HG02973 (cell line): ENCODE measurements around the gene RPS4Y1.
"Not testable (repeated sequence)": the region's sequence is repeated elsewhere in the genome, so short reads cannot be mapped to it uniquely, and the experiment has no call there.

Experiments used
- ATAC-seq: cut with Tn5 transposase; IDR thresholded peaks from one replicate; pipeline ENCODE4 v1.9.1; 2021; ENCODE audit warnings: moderate library complexity; ENCODE audit not compliant: unreplicated experiment

The RPS4Y1 gene

DNA sequence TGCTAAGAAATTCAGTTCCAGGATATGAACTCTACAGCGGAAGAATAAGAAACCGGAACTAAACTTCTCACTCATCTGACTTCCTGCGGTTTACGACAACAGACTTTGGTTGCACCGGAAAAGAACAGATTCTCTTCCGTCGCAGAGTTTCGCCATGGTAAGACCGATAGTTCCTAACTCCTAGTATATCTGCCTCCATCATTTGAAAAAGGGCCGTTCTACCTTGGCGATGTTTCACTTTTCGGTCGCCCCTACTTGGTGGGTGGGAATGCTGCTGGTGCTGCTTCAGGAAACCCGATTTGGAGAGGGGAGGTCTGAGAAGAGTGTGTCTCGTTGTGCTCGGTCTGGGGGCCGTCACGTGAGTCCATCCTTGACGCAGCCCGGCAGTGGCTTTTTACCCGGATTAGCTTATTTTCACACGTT lies at the start of gene RPS4Y1:
RPS4Y1 (plus strand) TSS at position 132 of the 423 bp plus-strand sequence; CDS start at position 155, 23 bp downstream.
- peak; percentile 89 for ATAC-seq

- no peak for ATAC-seq
Measured at GRCh38 chrY:2796977-2797523, 44.4 kb upstream of the RPS4Y1 start.

GRCh38 chrY:2797991-2798390 lies 43.4 kb upstream of the RPS4Y1 start:
- ATAC-seq, result no peak

GRCh38 chrY:2800246-2800645 lies 41.2 kb upstream of the RPS4Y1 start:
- ATAC-seq, result no peak

DNA sequence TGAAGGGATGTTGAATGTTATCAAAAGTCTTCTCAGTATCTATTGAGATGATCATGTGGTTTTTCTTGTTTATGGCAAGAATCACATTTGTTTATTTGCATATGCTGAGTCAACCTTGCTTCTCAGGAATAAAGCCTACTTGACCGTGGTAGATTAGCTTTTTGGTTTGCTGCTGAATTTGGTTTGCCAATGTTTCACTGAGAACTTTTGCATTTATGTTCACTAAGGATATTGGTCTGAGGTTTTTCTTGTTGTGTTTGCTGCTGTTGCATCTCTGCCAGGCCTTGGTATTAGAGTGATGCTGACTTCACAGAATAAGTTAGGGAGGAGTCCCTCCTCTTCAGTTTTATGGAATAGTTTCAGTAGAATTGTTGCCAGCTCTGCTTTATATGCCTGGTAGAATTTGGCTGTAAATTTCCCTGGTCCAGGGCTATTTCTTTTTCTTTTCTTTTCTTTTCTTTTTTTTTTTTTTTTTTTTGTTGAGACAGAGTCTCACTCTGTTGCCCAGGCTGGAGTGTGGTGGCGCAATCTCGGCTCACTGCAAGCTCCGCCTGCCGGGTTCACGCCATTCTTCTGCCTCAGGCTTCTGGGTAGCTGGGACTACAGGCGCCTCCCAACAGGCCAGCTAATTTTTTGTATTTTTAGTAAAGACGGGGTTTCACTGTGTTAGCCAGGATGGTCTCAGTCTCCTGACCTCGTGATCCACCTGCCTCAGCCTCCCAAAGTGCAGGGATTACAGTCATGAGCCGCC lies 24.1 kb upstream of the RPS4Y1 start:
- ATAC-seq, result not testable (repeated sequence)

- ATAC-seq, result no peak
Measured at GRCh38 chrY:2824471-2824870, 16.9 kb upstream of the RPS4Y1 start.

DNA sequence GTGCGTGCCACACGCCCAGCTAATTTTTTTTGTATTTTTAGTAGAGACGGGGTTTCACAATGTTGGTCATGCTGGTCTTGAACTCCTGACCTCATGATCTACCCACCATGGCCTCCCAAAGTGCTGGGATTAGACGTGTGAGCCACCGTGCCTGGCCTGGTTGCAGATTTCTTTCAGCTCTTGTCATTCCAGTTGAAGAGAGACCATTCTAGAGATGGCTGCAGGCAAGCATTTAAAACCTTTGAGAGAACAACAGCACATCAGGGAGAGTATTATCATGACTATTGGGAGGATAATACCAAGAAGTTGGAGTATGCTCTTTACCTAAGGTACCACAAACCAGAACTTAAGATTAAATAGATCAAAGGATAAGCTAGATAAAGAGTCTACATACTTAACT lies 12.9 kb upstream of the RPS4Y1 start:
- ATAC-seq, result no peak

GRCh38 chrY:2835230-2835629 lies 6.2 kb upstream of the RPS4Y1 start:
- ATAC-seq, result no peak

- ATAC-seq, result no peak
Measured at GRCh38 chrY:2837078-2837477, 4.3 kb upstream of the RPS4Y1 start.

- no peak for ATAC-seq
Measured at GRCh38 chrY:2837932-2838331, 3.5 kb upstream of the RPS4Y1 start.

GRCh38 chrY:2846791-2847190 lies 5.4 kb downstream of the RPS4Y1 start:
- ATAC-seq, result no peak

- no peak for ATAC-seq
Measured at GRCh38 chrY:2848384-2848783, 7.0 kb downstream of the RPS4Y1 start.

- ATAC-seq, result no peak
Measured at GRCh38 chrY:2849368-2849767, 8.0 kb downstream of the RPS4Y1 start.

GRCh38 chrY:2854145-2854774 lies 12.9 kb downstream of the RPS4Y1 start:
- no peak for ATAC-seq

DNA sequence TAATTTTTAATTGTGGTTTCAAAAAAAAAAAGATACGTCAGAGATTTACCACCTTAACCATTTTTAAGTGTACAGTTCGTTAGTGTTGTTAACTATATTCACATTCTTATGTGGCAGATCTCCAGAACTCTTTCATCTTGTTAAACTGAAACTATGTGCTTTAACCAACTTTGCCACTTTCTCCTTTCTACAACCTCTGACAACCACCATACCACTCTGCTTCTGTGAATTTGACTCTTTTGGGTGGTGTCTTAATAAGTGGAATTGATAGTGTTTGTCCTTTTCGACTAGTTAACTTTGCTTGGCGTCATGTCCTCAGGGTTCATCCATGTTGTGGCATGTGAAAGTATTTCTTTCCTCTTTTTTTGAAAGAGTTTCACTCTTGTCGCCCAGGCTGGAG lies 15.7 kb downstream of the RPS4Y1 start:
- no peak for ATAC-seq

GRCh38 chrY:2857686-2858085 lies 16.3 kb downstream of the RPS4Y1 start:
- ATAC-seq, result no peak

- no peak for ATAC-seq
Measured at GRCh38 chrY:2859782-2860181, 18.4 kb downstream of the RPS4Y1 start.

DNA sequence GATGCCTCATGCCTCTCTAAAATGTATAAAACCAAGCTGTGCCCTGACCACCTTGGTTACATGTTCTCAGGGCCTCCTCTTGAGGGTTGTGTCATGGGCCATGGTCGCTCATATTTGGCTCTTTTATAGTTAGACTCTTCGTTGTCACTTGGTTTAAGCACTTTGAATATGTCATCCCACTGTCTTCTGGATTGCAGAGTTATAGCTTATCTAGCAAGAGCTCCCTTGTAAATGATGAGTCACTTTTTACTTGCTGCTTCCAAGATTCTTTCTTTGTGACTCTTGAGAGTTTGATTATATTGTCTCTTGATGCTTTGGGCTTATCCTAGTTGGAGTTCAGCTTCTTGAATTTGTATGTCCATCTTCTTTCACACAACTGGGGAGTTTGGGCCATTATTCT lies 19.1 kb downstream of the RPS4Y1 start:
- ATAC-seq, result no peak

GRCh38 chrY:2866581-2866980 lies 25.2 kb downstream of the RPS4Y1 start:
- ATAC-seq, result no peak

GRCh38 chrY:2867469-2867868 lies 26.1 kb downstream of the RPS4Y1 start:
- ATAC-seq, result no peak

GRCh38 chrY:2868035-2868607 lies 26.7 kb downstream of the RPS4Y1 start:
- ATAC-seq, result no peak

DNA sequence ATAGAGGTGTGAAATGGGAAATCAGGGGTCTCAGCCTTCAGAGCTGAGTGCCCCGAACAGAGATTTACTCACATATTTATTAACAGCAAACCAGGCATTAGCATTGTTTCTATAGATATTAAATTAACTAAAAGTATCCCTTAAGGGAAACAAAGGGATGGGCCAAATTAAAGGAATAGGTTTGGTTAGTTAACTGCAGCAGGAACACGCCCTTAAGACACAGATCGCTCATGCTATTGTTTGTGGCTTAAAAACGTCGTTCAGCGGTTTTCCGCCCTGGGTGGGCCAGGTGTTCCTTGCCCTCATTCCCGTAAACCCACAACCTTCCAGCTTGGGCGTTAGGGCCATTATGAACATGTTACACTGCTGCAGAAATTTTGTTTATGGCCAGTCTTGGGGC lies 30.8 kb downstream of the RPS4Y1 start:
- not testable (repeated sequence) for ATAC-seq
